OCI-LY3 (cell line): ENCODE data around the gene CCR8.

ENCODE experiments used
- CTCF ChIP-seq: fragments of 200-600, 300-600 bp; sonication (generic); IDR thresholded peaks from 2 replicates; pipeline ENCODE4 v1.5.1; 2014; ENCODE audit warnings: antibody characterized with exemption, low read length, low read depth
- EZH2phosphoT487 ChIP-seq: fragments of 200-600 bp; shearing (Covaris generic); IDR thresholded peaks from 2 replicates; pipeline ENCODE4 v1.6.1; 2018; ENCODE audit warnings: antibody characterized with exemption, mixed run types, low read depth

GRCh38 chr3:39381432-39381831 lies 51.9 kb downstream of the CCR8 start:
- TF ChIP-seq CTCF: no peak
- TF ChIP-seq EZH2phosphoT487: no peak
